ENCODE data around the gene TM4SF5. TPM values are rescaled to one million over a fixed set of nuclear protein-coding genes. Genes with fewer than 3 reads are reported as not detected.

Gene TM4SF5
- total and polyA plus RNA-seq, 5 donors = not detected

- Histone ChIP-seq H3K4me3 (ENCODE audit: low read length) (no peak overlapping the region), H3K4me1 (ENCODE audit: control insufficient read depth, insufficient read depth, low read length) (no peaks in the 10 kb centered on the region), H3K9me3 (ENCODE audit: control insufficient read depth, low read length) (no peaks in the 10 kb centered on the region), H3K27me3 (ENCODE audit: control insufficient read depth, insufficient read depth) (no peaks in the 10 kb centered on the region), H3K27ac (ENCODE audit: low read length) (no peak overlapping the region)
- ATAC-seq (no peak), DNase-seq (no peak)
- WGBS = 59% methylated on average over 9 of the region's 9 CpGs
- intact Hi-C loops (cut with DNase I) = no loop called here
These were observed 6.5 kb downstream of the TM4SF5 start for GRCh38 chr17:4777969-4778760.

DNA sequence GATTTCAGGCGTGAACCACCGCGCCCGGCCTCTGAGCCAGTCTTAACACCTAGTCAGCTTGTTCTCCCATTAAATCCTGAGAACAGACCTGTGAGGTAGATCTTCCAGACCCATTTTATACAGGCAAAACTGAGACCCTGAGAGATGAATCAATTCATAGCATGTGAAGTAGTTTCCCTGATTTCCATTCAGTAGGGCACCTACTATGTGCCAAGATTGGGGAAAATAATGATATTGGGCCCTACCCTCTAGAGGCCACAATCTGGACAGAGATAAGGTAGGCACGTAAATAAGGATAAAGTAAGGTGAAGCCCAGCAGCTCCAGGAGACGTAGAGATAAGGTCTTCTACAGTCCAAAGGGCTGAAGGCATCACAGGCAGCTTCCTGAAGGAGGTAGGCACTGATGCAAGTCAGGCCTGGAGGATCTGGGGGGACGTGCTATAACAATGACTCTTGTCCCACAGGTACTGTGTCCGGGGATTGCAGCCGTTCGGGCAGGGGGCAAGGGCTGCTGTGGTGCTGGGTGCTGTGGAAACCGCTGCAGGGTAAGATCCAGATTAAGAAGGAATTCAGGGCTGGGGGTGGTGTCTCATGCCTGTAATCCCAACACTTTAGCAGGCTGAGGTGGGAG lies 8.8 kb downstream of the TM4SF5 start:
- ATAC-seq = no peak
- H3K27me3 ChIP-seq (ENCODE audit: control insufficient read depth, insufficient read depth) = no peaks in the 10 kb centered on the region
- intact Hi-C loops (cut with DNase I) = no loop called here

DNA sequence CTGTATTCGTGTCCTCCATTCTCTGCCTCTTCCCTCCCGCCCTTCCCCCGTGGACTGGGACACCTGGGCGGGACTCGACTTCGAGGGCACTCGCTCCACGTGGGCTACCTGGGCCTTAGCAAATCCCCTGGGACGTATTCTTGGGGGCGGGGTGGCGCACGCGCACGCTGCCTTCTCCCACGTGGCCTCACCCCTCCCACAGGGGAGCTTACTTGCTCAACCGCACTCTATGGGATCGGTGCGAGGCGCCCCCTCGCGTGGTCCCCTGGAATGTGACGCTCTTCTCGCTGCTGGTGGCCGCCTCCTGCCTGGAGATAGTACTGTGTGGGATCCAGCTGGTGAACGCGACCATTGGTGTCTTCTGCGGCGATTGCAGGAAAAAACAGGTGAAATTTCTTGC lies 11.0 kb downstream of the TM4SF5 start:
- Histone ChIP-seq H3K27ac (ENCODE audit: low read length) (no peak overlapping the region), H3K4me3 (ENCODE audit: low read length) (no peak overlapping the region), H3K4me1 (ENCODE audit: control insufficient read depth, insufficient read depth, low read length) (no peaks in the 10 kb centered on the region), H3K9me3 (ENCODE audit: control insufficient read depth, low read length) (no peaks in the 10 kb centered on the region), H3K27me3 (ENCODE audit: control insufficient read depth, insufficient read depth) (no peaks in the 10 kb centered on the region)
- WGBS = 26% methylated on average over 28 of the region's 28 CpGs
- ATAC-seq (no peak), DNase-seq (peak in 2 of 3 donors; percentile 64 to 69)
- intact Hi-C loops (cut with DNase I) = no loop called here

More for the DNA sequence above, 8.8 kb downstream of the TM4SF5 start:
- WGBS = 69% methylated on average over 11 of the region's 11 CpGs
- no peak overlapping the region for H3K4me3 ChIP-seq (ENCODE audit: low read length)
- no peak overlapping the region for H3K27ac ChIP-seq (ENCODE audit: low read length)
- H3K4me1 ChIP-seq (ENCODE audit: control insufficient read depth, insufficient read depth, low read length) = no peaks in the 10 kb centered on the region
- DNase-seq = no peak
- H3K9me3 ChIP-seq (ENCODE audit: control insufficient read depth, low read length) = no peaks in the 10 kb centered on the region

GRCh38 chr17:4785311-4786105 lies 13.8 kb downstream of the TM4SF5 start:
- 11% methylated on average over 61 of the region's 61 CpGs for WGBS
- ATAC-seq (no peak), DNase-seq (peak in 1 of 3 donors; percentile 61)
- Histone ChIP-seq H3K27me3 (ENCODE audit: control insufficient read depth, insufficient read depth) (no peaks in the 10 kb centered on the region), H3K4me3 (ENCODE audit: low read length) (peak overlapping the region; percentile 13), H3K27ac (ENCODE audit: low read length) (no peak overlapping the region), H3K4me1 (ENCODE audit: control insufficient read depth, insufficient read depth, low read length) (no peaks in the 10 kb centered on the region), H3K9me3 (ENCODE audit: control insufficient read depth, low read length) (no peaks in the 10 kb centered on the region)
- intact Hi-C loops (cut with DNase I) = loop anchor here in 2 of 4 donors (5.0 kb wide), 1 partner anchor 102 kb away; no protein-coding TSS in a partner anchor

- Histone ChIP-seq H3K4me3 (ENCODE audit: low read length) (peak within 1 kb of the TSS; percentile 13), H3K27me3 (ENCODE audit: control insufficient read depth, insufficient read depth) (no peaks in the 10 kb centered on the region), H3K27ac (ENCODE audit: low read length) (no peak within 1 kb of the TSS), H3K9me3 (ENCODE audit: control insufficient read depth, low read length) (no peaks in the 10 kb centered on the region), H3K4me1 (ENCODE audit: control insufficient read depth, insufficient read depth, low read length) (no peaks in the 10 kb centered on the region)
- 3% methylated on average over 24 of the region's 24 CpGs for WGBS
- DNase-seq (peak in 2 of 3 donors; percentile 71 to 76), ATAC-seq (peak in 1 of 2 donors; percentile 9)
- intact Hi-C loops (cut with DNase I) = loop anchor here in 2 of 4 donors (5.0 kb wide), 1 partner anchor 101 kb away; no protein-coding TSS in a partner anchor
These were observed 14.4 kb downstream of the TM4SF5 start, which contains the start of gene VMO1 for GRCh38 chr17:4786106-4786511. VMO1 (minus strand) TSS chr17:4786364; CDS start chr17:4786352, 12 bp downstream.

GRCh38 chr17:4786516-4786915 lies 14.8 kb downstream of the TM4SF5 start:
- Histone ChIP-seq H3K4me1 (ENCODE audit: control insufficient read depth, insufficient read depth, low read length) (no peaks in the 10 kb centered on the region), H3K27me3 (ENCODE audit: control insufficient read depth, insufficient read depth) (no peaks in the 10 kb centered on the region), H3K27ac (ENCODE audit: low read length) (no peak overlapping the region), H3K9me3 (ENCODE audit: control insufficient read depth, low read length) (no peaks in the 10 kb centered on the region), H3K4me3 (ENCODE audit: low read length) (peak overlapping the region; percentile 11)
- WGBS = 8% methylated on average over 6 of the region's 6 CpGs
- no peak for ATAC-seq
- peak in 1 of 3 donors; percentile 39 for DNase-seq
- intact Hi-C loops (cut with DNase I) = loop anchor here in 2 of 4 donors (5.0 kb wide), 1 partner anchor 101 kb away; no protein-coding TSS in a partner anchor

- Histone ChIP-seq H3K9me3 (ENCODE audit: control insufficient read depth, low read length) (no peaks in the 10 kb centered on the region), H3K4me1 (ENCODE audit: control insufficient read depth, insufficient read depth, low read length) (no peaks in the 10 kb centered on the region), H3K27ac (ENCODE audit: low read length) (no peak overlapping the region), H3K4me3 (ENCODE audit: low read length) (no peak overlapping the region), H3K27me3 (ENCODE audit: control insufficient read depth, insufficient read depth) (no peaks in the 10 kb centered on the region)
- 81% methylated on average over 14 of the region's 14 CpGs for WGBS
- intact Hi-C loops (cut with DNase I) = loop anchor here in 3 of 4 donors (2.0 to 5.0 kb wide), 2 partner anchors 99 to 103 kb away; no protein-coding TSS in a partner anchor
- DNase-seq = peak in 1 of 3 donors; percentile 44
- ATAC-seq = no peak
These were observed 16.6 kb downstream of the TM4SF5 start for GRCh38 chr17:4788159-4788806.

DNA sequence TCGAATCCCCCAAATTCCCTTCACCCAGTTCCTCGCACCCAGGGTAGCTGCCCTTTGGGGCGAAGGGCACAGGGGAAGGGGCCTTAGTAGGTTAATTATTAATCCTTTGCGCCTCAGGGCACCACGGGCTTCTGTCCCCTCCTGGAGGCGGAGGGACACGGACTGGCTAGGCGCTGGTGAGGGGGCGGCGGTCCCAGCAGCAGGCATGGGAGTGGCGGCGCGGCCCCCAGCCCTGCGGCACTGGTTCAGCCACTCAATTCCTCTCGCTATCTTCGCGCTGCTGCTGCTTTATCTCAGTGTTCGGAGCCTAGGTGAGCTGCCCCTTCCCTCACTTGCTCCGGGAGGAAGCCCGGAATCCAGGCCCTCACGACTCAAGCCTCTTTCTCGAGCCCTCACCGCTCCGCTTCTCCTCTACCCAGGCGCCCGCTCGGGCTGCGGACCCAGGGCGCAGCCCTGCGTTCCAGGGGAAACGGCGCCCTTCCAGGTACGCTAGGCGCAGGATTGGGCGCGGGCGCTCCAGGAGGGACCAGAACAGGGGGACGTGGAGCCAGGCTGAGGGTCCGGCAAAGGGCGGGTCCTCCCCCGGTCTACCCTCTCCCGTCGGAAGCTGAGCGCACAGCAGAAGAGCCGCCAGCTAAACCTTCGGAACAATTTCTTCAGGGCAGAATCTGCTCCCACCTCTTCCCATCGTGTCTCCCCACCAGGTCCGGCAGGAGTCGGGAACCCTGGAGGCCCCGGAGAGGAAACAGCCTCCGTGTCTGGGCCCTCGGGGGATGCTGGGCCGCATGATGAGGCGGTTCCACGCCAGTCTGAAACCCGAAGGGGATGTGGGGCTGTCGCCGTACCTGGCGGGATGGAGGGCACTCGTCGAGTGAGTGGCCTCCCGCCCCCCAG lies 17.4 kb downstream of the TM4SF5 start, which contains the start of gene GLTPD2:
TSS of gene GLTPD2 (plus strand) at position 158 of the 894 bp plus-strand sequence. CDS start at position 206, 48 bp downstream.
- H3K4me3 ChIP-seq (ENCODE audit: low read length) = peak within 1 kb of the TSS; percentile 59
- no peaks in the 10 kb centered on the region for H3K9me3 ChIP-seq (ENCODE audit: control insufficient read depth, low read length)
- H3K27me3 ChIP-seq (ENCODE audit: control insufficient read depth, insufficient read depth) = no peaks in the 10 kb centered on the region
- H3K27ac ChIP-seq (ENCODE audit: low read length) = peak within 1 kb of the TSS; percentile 85
- ATAC-seq (no peak), DNase-seq (peak in 1 of 3 donors; percentile 64)
- intact Hi-C loops (cut with DNase I) = loop anchor here in 3 of 4 donors (2.0 to 5.0 kb wide), 2 partner anchors 98 to 102 kb away; no protein-coding TSS in a partner anchor
- WGBS = 42% methylated on average over 62 of the region's 62 CpGs
- H3K4me1 ChIP-seq (ENCODE audit: control insufficient read depth, insufficient read depth, low read length) = no peaks in the 10 kb centered on the region

- intact Hi-C loops (cut with DNase I) = loop anchor here in 3 of 4 donors (2.0 to 5.0 kb wide), 2 partner anchors 98 to 101 kb away; no protein-coding TSS in a partner anchor
- H3K4me3 ChIP-seq (ENCODE audit: low read length) = peak overlapping the region; percentile 59
- under 1% methylated on average over 25 of the region's 25 CpGs for WGBS
- H3K27me3 ChIP-seq (ENCODE audit: control insufficient read depth, insufficient read depth) = no peaks in the 10 kb centered on the region
- DNase-seq = no peak
- no peaks in the 10 kb centered on the region for H3K9me3 ChIP-seq (ENCODE audit: control insufficient read depth, low read length)
- peak overlapping the region; percentile 85 for H3K27ac ChIP-seq (ENCODE audit: low read length)
- no peak for ATAC-seq
- H3K4me1 ChIP-seq (ENCODE audit: control insufficient read depth, insufficient read depth, low read length) = no peaks in the 10 kb centered on the region
These were observed 17.9 kb downstream of the TM4SF5 start for GRCh38 chr17:4789701-4789950.

Measured in right cardiac atrium (tissue), 5 donors.